ENCODE results near the gene CCDC107. TPM values are rescaled to one million over a fixed set of nuclear protein-coding genes. Genes with fewer than 3 reads are reported as not detected.

CCDC107 gene
- total and polyA plus RNA-seq, 2 of the 13 experiments (the other 11 are each of a cell fraction or from before 2014, with no cell fraction given): 7.1 to 15.2 TPM

DNA sequence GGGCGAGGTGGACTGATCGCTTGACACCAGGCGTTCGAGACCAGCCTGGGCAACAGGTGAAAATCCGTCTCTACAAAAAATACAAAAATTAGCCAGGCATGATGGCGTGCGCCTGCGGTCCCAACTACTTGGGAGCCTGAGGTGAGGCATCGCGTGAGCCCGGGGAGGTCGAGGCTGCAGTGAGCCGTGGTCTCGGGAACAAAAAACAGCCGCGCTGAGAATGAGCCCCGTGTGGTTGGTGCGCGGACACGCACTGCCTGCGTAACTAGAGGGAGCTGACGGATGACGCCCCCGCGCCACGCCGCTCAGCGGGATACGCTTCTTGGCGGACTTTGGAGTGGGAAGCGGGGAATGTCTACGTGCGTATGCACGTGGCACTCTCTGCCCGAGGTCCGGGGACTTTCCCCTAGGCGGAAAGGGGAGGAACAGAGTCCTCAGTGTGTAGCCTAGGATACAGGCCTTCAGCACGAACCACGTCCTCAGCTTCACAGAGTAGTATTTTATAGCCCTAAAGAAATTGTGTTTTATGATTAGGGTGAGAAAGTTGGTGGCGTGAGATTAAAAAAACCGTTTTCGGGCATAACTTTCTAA is 451 bp upstream of the CCDC107 start, which contains the start of gene RMRP (continued):
- TF ChIP-seq GPN1 (CRISPR knock-in tag; IDR thresholded peaks at IDR 0.05; ENCODE audit: borderline replicate concordance): no peak; the same call in 1 of the 2 replicates
- TF ChIP-seq, protein P1, sequence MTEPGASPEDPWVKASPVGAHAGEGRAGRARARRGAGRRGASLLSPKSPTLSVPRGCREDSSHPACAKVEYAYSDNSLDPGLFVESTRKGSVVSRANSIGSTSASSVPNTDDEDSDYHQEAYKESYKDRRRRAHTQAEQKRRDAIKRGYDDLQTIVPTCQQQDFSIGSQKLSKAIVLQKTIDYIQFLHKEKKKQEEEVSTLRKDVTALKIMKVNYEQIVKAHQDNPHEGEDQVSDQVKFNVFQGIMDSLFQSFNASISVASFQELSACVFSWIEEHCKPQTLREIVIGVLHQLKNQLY (CRISPR knock-in tag; IDR thresholded peaks at IDR 0.05): peak; percentile 96
- TF ChIP-seq, protein P2, sequence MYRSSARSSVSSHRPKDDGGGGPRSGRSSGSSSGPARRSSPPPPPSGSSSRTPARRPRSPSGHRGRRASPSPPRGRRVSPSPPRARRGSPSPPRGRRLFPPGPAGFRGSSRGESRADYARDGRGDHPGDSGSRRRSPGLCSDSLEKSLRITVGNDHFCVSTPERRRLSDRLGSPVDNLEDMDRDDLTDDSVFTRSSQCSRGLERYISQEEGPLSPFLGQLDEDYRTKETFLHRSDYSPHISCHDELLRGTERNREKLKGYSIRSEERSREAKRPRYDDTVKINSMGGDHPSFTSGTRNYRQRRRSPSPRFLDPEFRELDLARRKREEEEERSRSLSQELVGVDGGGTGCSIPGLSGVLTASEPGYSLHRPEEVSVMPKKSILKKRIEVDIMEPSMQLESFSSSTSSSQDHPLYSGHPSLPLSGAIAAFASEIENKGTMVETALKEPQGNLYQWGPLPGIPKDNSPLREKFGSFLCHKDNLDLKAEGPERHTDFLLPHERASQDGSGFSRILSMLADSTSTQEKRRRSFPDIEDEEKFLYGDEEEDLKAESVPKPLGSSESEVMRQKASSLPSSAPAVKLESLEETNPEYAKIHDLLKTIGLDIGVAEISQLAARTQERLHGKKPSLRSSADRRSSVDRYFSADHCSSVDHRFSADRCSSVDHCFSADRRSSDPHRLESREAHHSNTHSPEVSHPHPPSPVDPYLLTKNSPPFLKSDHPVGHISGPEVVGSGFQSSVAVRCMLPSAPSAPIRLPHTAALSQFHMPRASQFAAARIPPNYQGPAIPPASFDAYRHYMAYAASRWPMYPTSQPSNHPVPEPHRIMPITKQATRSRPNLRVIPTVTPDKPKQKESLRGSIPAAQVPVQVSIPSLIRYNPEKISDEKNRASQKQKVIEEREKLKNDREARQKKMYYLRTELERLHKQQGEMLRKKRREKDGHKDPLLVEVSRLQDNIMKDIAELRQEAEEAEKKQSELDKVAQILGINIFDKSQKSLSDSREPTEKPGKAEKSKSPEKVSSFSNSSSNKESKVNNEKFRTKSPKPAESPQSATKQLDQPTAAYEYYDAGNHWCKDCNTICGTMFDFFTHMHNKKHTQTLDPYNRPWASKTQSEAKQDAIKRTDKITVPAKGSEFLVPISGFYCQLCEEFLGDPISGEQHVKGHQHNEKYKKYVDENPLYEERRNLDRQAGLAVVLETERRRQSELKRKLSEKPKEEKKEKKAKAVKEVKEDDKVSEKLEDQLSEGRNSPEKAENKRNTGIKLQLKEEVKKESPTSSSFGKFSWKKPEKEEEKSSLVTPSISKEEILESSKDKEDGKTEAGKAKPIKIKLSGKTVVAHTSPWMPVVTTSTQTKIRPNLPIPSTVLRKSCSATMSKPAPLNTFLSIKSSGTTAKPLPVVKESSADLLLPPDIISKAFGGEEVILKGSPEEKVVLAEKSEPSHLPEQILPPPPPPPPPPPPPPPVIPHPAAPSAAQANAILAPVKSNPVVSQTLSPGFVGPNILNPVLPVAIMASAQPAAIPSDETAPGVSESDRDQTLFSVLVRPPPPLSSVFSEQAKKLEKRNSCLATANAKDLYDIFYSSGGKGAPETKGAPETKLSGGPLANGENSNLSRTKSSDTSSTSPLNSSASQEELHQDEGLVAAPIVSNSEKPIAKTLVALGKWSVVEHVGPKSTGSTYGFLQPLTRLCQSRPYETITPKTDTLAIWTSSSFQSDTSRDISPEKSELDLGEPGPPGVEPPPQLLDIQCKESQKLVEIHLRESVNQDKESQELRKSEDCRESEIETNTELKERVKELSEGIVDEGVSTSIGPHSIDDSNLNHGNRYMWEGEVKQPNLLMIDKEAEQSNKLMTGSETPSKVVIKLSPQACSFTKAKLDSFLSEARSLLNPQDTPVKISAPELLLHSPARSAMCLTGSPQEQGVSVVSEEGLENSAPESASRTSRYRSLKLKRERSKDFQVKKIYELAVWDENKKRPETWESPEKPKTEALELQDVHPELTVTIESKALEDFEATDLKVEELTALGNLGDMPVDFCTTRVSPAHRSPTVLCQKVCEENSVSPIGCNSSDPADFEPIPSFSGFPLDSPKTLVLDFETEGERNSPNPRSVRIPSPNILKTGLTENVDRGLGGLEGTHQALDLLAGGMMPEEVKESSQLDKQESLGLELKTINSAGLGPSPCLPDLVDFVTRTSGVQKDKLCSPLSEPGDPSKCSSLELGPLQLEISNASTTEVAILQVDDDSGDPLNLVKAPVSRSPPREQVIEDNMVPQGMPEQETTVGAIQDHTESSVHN (CRISPR knock-in tag; IDR thresholded peaks at IDR 0.05): no peak; the same call in 1 of the 2 replicates
- peak; percentile 88 for TF ChIP-seq ZC3H13 (CRISPR knock-in tag; IDR thresholded peaks at IDR 0.05)
- TF ChIP-seq, protein P3, sequence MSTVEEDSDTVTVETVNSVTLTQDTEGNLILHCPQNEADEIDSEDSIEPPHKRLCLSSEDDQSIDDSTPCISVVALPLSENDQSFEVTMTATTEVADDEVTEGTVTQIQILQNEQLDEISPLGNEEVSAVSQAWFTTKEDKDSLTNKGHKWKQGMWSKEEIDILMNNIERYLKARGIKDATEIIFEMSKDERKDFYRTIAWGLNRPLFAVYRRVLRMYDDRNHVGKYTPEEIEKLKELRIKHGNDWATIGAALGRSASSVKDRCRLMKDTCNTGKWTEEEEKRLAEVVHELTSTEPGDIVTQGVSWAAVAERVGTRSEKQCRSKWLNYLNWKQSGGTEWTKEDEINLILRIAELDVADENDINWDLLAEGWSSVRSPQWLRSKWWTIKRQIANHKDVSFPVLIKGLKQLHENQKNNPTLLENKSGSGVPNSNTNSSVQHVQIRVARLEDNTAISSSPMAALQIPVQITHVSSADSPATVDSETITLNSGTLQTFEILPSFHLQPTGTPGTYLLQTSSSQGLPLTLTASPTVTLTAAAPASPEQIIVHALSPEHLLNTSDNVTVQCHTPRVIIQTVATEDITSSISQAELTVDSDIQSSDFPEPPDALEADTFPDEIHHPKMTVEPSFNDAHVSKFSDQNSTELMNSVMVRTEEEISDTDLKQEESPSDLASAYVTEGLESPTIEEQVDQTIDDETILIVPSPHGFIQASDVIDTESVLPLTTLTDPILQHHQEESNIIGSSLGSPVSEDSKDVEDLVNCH (CRISPR knock-in tag; IDR thresholded peaks at IDR 0.05): no peak
- peak; percentile 94; the same call in 2 of the 3 replicates for TF ChIP-seq MXI1 (IDR thresholded peaks at IDR 0.05; ENCODE audit: borderline replicate concordance, low read depth, low read length)
- TF ChIP-seq, protein P4, sequence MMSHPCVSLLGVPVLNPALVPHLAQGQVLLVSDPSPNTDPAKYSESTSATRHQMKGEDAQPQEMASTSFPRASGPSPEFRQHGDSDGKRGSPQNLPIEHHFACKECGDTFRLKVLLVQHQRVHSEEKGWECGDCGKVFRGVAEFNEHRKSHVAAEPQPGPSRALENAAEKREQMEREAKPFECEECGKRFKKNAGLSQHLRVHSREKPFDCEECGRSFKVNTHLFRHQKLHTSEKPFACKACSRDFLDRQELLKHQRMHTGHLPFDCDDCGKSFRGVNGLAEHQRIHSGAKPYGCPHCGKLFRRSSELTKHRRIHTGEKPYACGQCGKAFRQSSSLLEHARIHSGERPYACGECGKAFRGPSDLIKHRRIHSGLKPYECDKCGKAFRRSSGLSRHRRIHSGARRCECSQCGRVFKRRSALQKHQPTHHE (CRISPR knock-in tag; IDR thresholded peaks at IDR 0.05; ENCODE audit: borderline replicate concordance): peak; percentile 90
- peak; percentile 78 for TF ChIP-seq TGIF2 (CRISPR knock-in tag; IDR thresholded peaks at IDR 0.05)
- no peak; the same call in 1 of the 2 replicates for TF ChIP-seq ZNF776 (CRISPR knock-in tag; IDR thresholded peaks at IDR 0.05)
- TF ChIP-seq MAF1 (CRISPR knock-in tag; IDR thresholded peaks at IDR 0.05; ENCODE audit: borderline replicate concordance): peak; percentile 100
- TF ChIP-seq ZNF792 (CRISPR knock-in tag; IDR thresholded peaks at IDR 0.05): peak; percentile 97
- TF ChIP-seq ZC3H4 (CRISPR knock-in tag; IDR thresholded peaks at IDR 0.05; ENCODE audit: borderline replicate concordance): no peak
- TF ChIP-seq RFXAP (CRISPR knock-in tag; IDR thresholded peaks at IDR 0.05; ENCODE audit: borderline replicate concordance): peak; percentile 93
- peak; percentile 61; the same call in 1 of the 2 replicates for TF ChIP-seq ZFP41 (CRISPR knock-in tag; IDR thresholded peaks at IDR 0.05; ENCODE audit: borderline replicate concordance)
